DOHH2 (cell line): ENCODE measurements around the gene ADAM19.

Source experiments
- H3F3A ChIP-seq: fragments of 200-600 bp; sonication (generic), shearing (Covaris generic); 2 replicates; pipeline ENCODE4 v1.6.0; 2016; ENCODE audit warnings: antibody characterized with exemption, mild to moderate bottlenecking; ENCODE audit not compliant: control insufficient read depth, insufficient read depth
- H3K27ac ChIP-seq: fragments of 200-600 bp; sonication (generic); 2 replicates; pipeline ENCODE4 v1.5.1; 2014; ENCODE audit warnings: low read depth, mild to moderate bottlenecking, low read length, moderate library complexity
- H3K27me3 ChIP-seq: fragments of 200-600 bp; sonication (generic); 2 replicates; pipeline ENCODE4 v1.6.1; 2014; ENCODE audit warnings: mild to moderate bottlenecking, low read length, mixed read lengths; ENCODE audit not compliant: control insufficient read depth
- H3K36me3 ChIP-seq: fragments of 200-600 bp; sonication (generic); 2 replicates; pipeline ENCODE4 v1.6.1; 2014; ENCODE audit warnings: mild to moderate bottlenecking, low read length, moderate library complexity, mixed read lengths; ENCODE audit not compliant: control insufficient read depth
- H3K4me1 ChIP-seq: fragments of 200-600 bp; sonication (generic); 2 replicates; pipeline ENCODE4 v1.6.1; 2014; ENCODE audit warnings: mild to moderate bottlenecking, low read length, mixed read lengths; ENCODE audit not compliant: control insufficient read depth
- H3K4me2 ChIP-seq: fragments of 200-600 bp; sonication (generic); 2 replicates; pipeline ENCODE4 v1.6.0; 2014; ENCODE audit warnings: mild to moderate bottlenecking, low read length, moderate library complexity
- H3K4me3 ChIP-seq: fragments of 200-600 bp; sonication (generic); 2 replicates; pipeline ENCODE4 v1.5.1; 2014; ENCODE audit warnings: mild to moderate bottlenecking, low read length, mixed read lengths
- H3K79me2 ChIP-seq: fragments of 200-600 bp; sonication (generic); 2 replicates; pipeline ENCODE4 v1.6.1; 2014; ENCODE audit warnings: mild to moderate bottlenecking, low read length, mixed read lengths; ENCODE audit not compliant: control insufficient read depth
- H3K9me2 ChIP-seq: fragments of 200-600 bp; sonication (generic); replicated peaks from 2 replicates; pipeline ENCODE4 v1.6.1; 2014; ENCODE audit warnings: mild to moderate bottlenecking, low read length, mixed read lengths; ENCODE audit not compliant: control insufficient read depth
- H3K9me3 ChIP-seq: fragments of 200-600 bp; sonication (generic); 2 replicates; pipeline ENCODE4 v1.6.1; 2014; ENCODE audit warnings: antibody characterized with exemption, low read length, mixed read lengths; ENCODE audit not compliant: control insufficient read depth, insufficient read depth
- H4K20me1 ChIP-seq: fragments of 200-600 bp; sonication (generic); 2 replicates; pipeline ENCODE4 v1.6.0; 2014; ENCODE audit warnings: low read depth, mild to moderate bottlenecking, antibody characterized with exemption, low read length, moderate library complexity; ENCODE audit not compliant: control insufficient read depth, insufficient read depth
- CTCF ChIP-seq: fragments of 200-600 bp; sonication (generic); IDR thresholded peaks from one replicate; pipeline ENCODE4 v1.5.1; 2014; ENCODE audit warnings: antibody characterized with exemption, mild to moderate bottlenecking, low read depth, low read length; ENCODE audit not compliant: poor library complexity, severe bottlenecking
- EZH2phosphoT487 ChIP-seq: fragments of 200-600 bp; sonication (generic); IDR thresholded peaks from 2 replicates; pipeline ENCODE4 v1.6.1; 2017; ENCODE audit warnings: borderline replicate concordance, mild to moderate bottlenecking, antibody characterized with exemption, low read length, moderate library complexity, mixed read lengths

ADAM19 gene

GRCh38 chr5:157578079-157578780 lies 2.7 kb upstream of the ADAM19 start:
- H3K4me2 ChIP-seq: no peak overlapping the region
- no peaks in the 10 kb centered on the region for H3K27me3 ChIP-seq
- H3K4me1 ChIP-seq: peaks cover 52% of the 10 kb centered on the region
- no peak for TF ChIP-seq EZH2phosphoT487
- no peak for TF ChIP-seq CTCF
- peaks cover 23% of the 10 kb centered on the region for H3K36me3 ChIP-seq
- H4K20me1 ChIP-seq: no peaks in the 10 kb centered on the region
- H3K4me3 ChIP-seq: no peak overlapping the region
- peaks cover 24% of the 10 kb centered on the region for H3K79me2 ChIP-seq
- H3K9me2 ChIP-seq: no peaks in the 10 kb centered on the region
- no peaks in the 10 kb centered on the region for H3K9me3 ChIP-seq
- no peak overlapping the region for H3K27ac ChIP-seq
- peaks cover 13% of the 10 kb centered on the region; the same call in 1 of the 2 replicates for H3F3A ChIP-seq

DNA sequence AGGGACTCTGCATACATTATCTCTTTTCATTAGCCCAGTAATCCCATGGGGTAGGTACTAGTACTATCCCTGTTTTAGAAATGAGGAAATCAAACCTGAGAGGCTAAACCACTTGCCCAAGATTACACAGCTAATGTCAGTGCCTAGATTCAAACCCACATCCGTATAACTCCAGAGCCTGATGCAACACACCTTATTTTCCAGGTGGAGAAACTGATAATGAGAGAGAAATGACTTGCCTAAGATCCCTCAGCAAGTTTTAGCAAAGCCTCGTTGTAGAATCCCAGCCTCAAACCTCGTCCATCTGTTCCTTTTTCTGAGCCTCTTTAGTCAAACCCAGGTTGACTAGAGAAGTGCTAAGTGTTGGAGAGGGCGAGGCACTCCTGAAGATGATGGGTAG lies 1.1 kb upstream of the ADAM19 start:
- Histone ChIP-seq H4K20me1 (no peaks in the 10 kb centered on the region), H3K27ac (no peak overlapping the region), H3K27me3 (no peaks in the 10 kb centered on the region), H3K9me3 (no peaks in the 10 kb centered on the region), H3K79me2 (peaks cover 40% of the 10 kb centered on the region), H3K36me3 (peaks cover 27% of the 10 kb centered on the region), H3K9me2 (no peaks in the 10 kb centered on the region), H3K4me1 (peaks cover 62% of the 10 kb centered on the region), H3F3A (peaks cover 25% of the 10 kb centered on the region), H3K4me2 (peak overlapping the region; percentile 91), H3K4me3 (peak overlapping the region; percentile 99)
- TF ChIP-seq CTCF (no peak), EZH2phosphoT487 (no peak)

DNA sequence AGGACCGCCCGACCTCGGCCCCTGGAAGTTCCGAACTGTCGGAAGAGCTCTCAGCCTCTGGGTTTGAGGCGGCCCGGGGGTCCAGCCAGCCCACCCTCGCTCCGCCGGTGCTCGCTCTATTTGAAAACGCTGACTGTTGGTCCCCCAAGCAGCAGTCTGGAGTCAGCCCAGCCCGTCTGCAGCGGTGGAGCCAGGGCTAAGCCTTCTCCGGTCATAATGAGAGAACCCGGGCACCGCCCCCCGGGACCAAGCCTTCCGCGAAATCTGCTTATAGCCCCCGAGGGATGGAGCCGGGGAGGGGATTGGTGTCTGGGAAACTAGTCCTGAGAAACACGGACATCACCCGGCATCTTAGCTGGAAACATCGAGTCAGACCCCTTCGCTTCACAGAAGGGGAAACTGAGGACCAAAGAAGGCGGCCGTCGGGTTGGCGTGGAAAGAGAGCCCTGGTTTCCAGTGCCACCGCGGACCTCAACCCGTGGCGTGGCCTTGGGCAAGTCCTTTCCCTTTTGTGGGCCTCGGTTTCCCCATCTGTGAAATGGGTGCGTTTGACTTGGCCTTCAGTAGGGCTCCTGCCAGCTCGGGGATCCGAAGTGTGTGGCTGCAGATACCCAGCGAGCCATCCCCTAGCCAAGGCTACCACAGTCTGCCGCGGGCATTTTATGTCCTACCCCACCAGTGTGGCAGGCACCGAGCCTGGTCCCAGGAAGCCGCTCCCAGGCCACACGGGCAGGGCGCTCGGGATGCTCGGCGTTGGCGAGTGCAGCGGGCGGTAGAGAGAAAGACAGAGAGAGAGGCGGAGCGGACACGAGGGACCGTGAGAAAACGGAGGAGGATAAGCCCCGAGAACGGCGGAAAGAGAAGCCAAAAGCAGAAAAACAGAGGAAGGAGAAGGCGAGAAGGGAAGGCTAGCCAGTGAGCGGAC lies 857 bp downstream of the ADAM19 start:
- Histone ChIP-seq H3K4me1 (peaks cover 71% of the 10 kb centered on the region), H3K27ac (peak overlapping the region; percentile 94), H3K27me3 (no peaks in the 10 kb centered on the region), H3K9me3 (no peaks in the 10 kb centered on the region), H3K4me3 (peak overlapping the region; percentile 99), H3K9me2 (no peaks in the 10 kb centered on the region), H3K79me2 (peaks cover 59% of the 10 kb centered on the region), H3K36me3 (peaks cover 43% of the 10 kb centered on the region), H3F3A (peaks cover 39% of the 10 kb centered on the region), H4K20me1 (no peaks in the 10 kb centered on the region), H3K4me2 (peak overlapping the region; percentile 91)
- TF ChIP-seq EZH2phosphoT487 (no peak), CTCF (no peak)
